ENCODE measurements around the gene VAMP5. TPM values are rescaled to one million over a fixed set of nuclear protein-coding genes. Genes with fewer than 3 reads are reported as not detected.

The VAMP5 gene
- total and polyA plus RNA-seq, 4 donors, result 9.7 to 74.6 (median 40.2) TPM

GRCh38 chr2:85577063-85577385, 7.2 kb upstream of the VAMP5 start:
- peaks cover 5 to 22% (median 13%) of the 10 kb centered on the region in 4 donors for H3K4me1 ChIP-seq (ENCODE audit: control insufficient read depth in 4 of 4, insufficient read depth in 4 of 4, low read length in 3 of 4)

More at GRCh38 chr2:85577063-85577385, 7.2 kb upstream of the VAMP5 start:
- peak overlapping the region in 1 of 2 donors; percentile 92 for H3K9ac ChIP-seq (ENCODE audit: low read depth in 1 of 2, low read length in 2 of 2)
- no peaks in the 10 kb centered on the region for H3K27me3 ChIP-seq (ENCODE audit: control insufficient read depth in 4 of 4, insufficient read depth in 4 of 4, low read length in 3 of 4)
- TF ChIP-seq MAX (IDR thresholded peaks at IDR 0.05) (no peak), FOXA1 (IDR thresholded peaks at IDR 0.05) (no peak), TAF1 (conservative IDR thresholded peaks at IDR 0.05) (no peak), ATF3 (IDR thresholded peaks at IDR 0.05) (no peak), ZBTB33 (IDR thresholded peaks at IDR 0.05) (no peak), FOXA2 (IDR thresholded peaks at IDR 0.05) (no peak), NR2F2 (IDR thresholded peaks at IDR 0.05) (no peak), CTCF (IDR thresholded peaks at IDR 0.05; ENCODE audit: low read depth, low read length, missing input control) (no peak), SP1 (IDR thresholded peaks at IDR 0.05) (no peak), REST (IDR thresholded peaks at IDR 0.05) (no peak)
- H3K27ac ChIP-seq (ENCODE audit: low read depth in 1 of 2, low read length in 2 of 2), result peak overlapping the region; percentile 87 to 91
- peak overlapping the region in 2 of 3 donors; percentile 70 to 89 for H3K4me3 ChIP-seq (ENCODE audit: low read depth in 1 of 3, low read length in 3 of 3)
- 59% methylated on average over 3 of the region's 3 CpGs for WGBS
- peaks cover 0 to 5% (median 2%) of the 10 kb centered on the region in 4 donors for H3K36me3 ChIP-seq (ENCODE audit: control insufficient read depth in 4 of 4, insufficient read depth in 3 of 4, low read depth in 1 of 4, low read length in 3 of 4)
- DNase-seq (ENCODE audit: low spot score), result no peak
- H3K9me3 ChIP-seq (ENCODE audit: control insufficient read depth in 4 of 4, low read length in 3 of 4), result no peaks in the 10 kb centered on the region
